GM12878 (cell line): ENCODE results near the gene PTPRJ. TPM values are rescaled to one million over a fixed set of nuclear protein-coding genes. Genes with fewer than 3 reads are reported as not detected.

Experiments used
- ATAC-seq: fragments of 200-7000 bp; cut with Tn5 transposase; 3 replicates; pipeline ENCODE4 v1.9.1; 2020; ENCODE audit warnings: mild to moderate bottlenecking, moderate library complexity
- BruUV-seq: library from RNA; stranded (reverse); fragments of 400-500 nt; replicated peaks from 2 replicates; lab custom pipeline; 2021; lab: Mats Ljungman, UMichigan
- CTCF ChIA-PET: fragments of 300-600 bp; sonication (Branson Sonifier 250); formaldehyde crosslinking; extraction: SDS; loops from one replicate; lab custom pipeline; 2021; ENCODE audit warnings: inconsistent platforms; lab: Yijun Ruan, JAX
- POLR2A ChIA-PET: fragments of 350-600 bp; formaldehyde crosslinking; extraction: SDS; loops from one replicate; lab custom pipeline; 2021; ENCODE audit warnings: inconsistent platforms; lab: Charles Lee
- RAD21 ChIA-PET: fragments of 300-600 bp; sonication (Branson Sonifier 250); formaldehyde crosslinking; loops from one replicate; lab custom pipeline; 2023; ENCODE audit warnings: antibody characterized with exemption; ENCODE audit not compliant: unreplicated experiment; lab: Charles Lee
- SMC1A ChIA-PET: fragments of 300-600 bp; sonication (Branson Sonifier 250); formaldehyde crosslinking; loops from one replicate; lab custom pipeline; 2023; ENCODE audit not compliant: unreplicated experiment, uncharacterized antibody; lab: Charles Lee
- DNase-seq: peaks from one replicate; pipeline ENCODE4 v3.0.0-alpha.2; 2011; ENCODE audit warnings: low read depth, low spot score
- FAIRE-seq: peaks from 3 replicates; lab custom pipeline; 2011; peaks lifted over from hg19 to GRCh38; lab: Jason Lieb, UNC
- H2AFZ ChIP-seq: 2 replicates; pipeline ENCODE4 v1.6.0; 2011; ENCODE audit warnings: low read depth, low read length, control low read depth; ENCODE audit not compliant: control insufficient read depth
- H3K27ac ChIP-seq: 2 replicates; pipeline ENCODE4 v1.5.1; 2011; ENCODE audit warnings: control low read depth; ENCODE audit not compliant: control insufficient read depth, insufficient read depth
- H3K27me3 ChIP-seq, 2 experiments: replicated peaks in 1 of 2; 2 replicates each; pipeline versions ENCODE4 v1.6.0 to v1.6.1; 2011; ENCODE audit warnings: low read length in 1 of 2; ENCODE audit not compliant: control insufficient read depth in 2 of 2, insufficient read depth in 2 of 2
- H3K36me3 ChIP-seq, 2 experiments: 2 replicates each; pipeline ENCODE4 v1.5.1; 2011; ENCODE audit warnings: low read length in 1 of 2; ENCODE audit not compliant: control insufficient read depth in 2 of 2, insufficient read depth in 2 of 2
- H3K4me1 ChIP-seq: 2 replicates; pipeline ENCODE4 v1.6.1; 2011; ENCODE audit warnings: mild to moderate bottlenecking, low read length, moderate library complexity, mixed read lengths; ENCODE audit not compliant: control insufficient read depth, insufficient read depth
- H3K4me2 ChIP-seq: 2 replicates; pipeline ENCODE4 v1.6.0; 2011; ENCODE audit warnings: control low read depth; ENCODE audit not compliant: control insufficient read depth, insufficient read depth
- H3K4me3 ChIP-seq: fragments of 200-600 bp; sonication (generic); 2 replicates; pipeline ENCODE4 v1.5.1; 2016
- H3K79me2 ChIP-seq: 2 replicates; pipeline ENCODE4 v1.6.0; 2011; ENCODE audit warnings: low read length; ENCODE audit not compliant: control insufficient read depth, insufficient read depth
- H3K9ac ChIP-seq: 2 replicates; pipeline ENCODE4 v1.8.0; 2011; ENCODE audit warnings: low read length, control low read depth, mixed read lengths; ENCODE audit not compliant: control insufficient read depth, insufficient read depth
- H3K9me3 ChIP-seq: replicated peaks from 3 replicates; pipeline ENCODE4 v1.5.1; 2011; ENCODE audit warnings: mild to moderate bottlenecking, low read length; ENCODE audit not compliant: control insufficient read depth, insufficient read depth
- H4K20me1 ChIP-seq: 2 replicates; pipeline ENCODE4 v1.6.0; 2011; ENCODE audit not compliant: control insufficient read depth, insufficient read depth
- HSF1 ChIP-seq: fragments of 150-350 bp; IDR thresholded peaks from 2 replicates; pipeline ENCODE4 v1.6.1; 2014; ENCODE audit warnings: mild to moderate bottlenecking, low read depth, low read length
- IRF5 ChIP-seq: fragments of 450-650 bp; IDR thresholded peaks from 2 replicates; pipeline ENCODE4 v1.6.1; 2017; ENCODE audit warnings: borderline replicate concordance
- REST ChIP-seq: IDR thresholded peaks from 2 replicates; pipeline ENCODE4 v1.6.1; 2012; ENCODE audit warnings: mild to moderate bottlenecking, low read depth, low read length
- ZNF687 ChIP-seq: fragments of 450-650 bp; IDR thresholded peaks from 2 replicates; pipeline ENCODE4 v1.6.1; 2017; ENCODE audit warnings: mild to moderate bottlenecking, moderate library complexity
- WGBS: methylation state at CpG from one replicate; pipeline ENCODE4 v1.1.6; 2016; ENCODE audit warnings: low lambda C conversion rate; ENCODE audit not compliant: insufficient replicate concordance, insufficient coverage; ENCODE audit errors: missing lambda C conversion rate; 5-methylcytosine and 5-hydroxymethylcytosine counted together
- in situ Hi-C: fragments of 300-500 bp; cut with MboI; formaldehyde crosslinking; loops from 9 replicates; pipeline ENCODE4 v1.14.3; 2018; ENCODE audit warnings: mixed read lengths
- intact Hi-C: fragments of 100-400 bp; cut with micrococcal nuclease; formaldehyde crosslinking; loops from one replicate; pipeline ENCODE4 v1.14.2; 2022; ENCODE audit not compliant: unreplicated experiment
- polyA plus RNA-seq, 11 experiments: library from polyadenylated mRNA; depleted of rRNA in 4 of 11; unstranded in 6 of 11; stranded (reverse) in 5 of 11; fragments of >200 nt; fragmentation: Nextera tagmentation in 4 of 11; fragmentation: Illumina TruSeq in 1 of 11; extraction: Ambion mirVana in 4 of 11; extraction: Trizol in 1 of 11; gene quantifications; 1 replicate in 1 of 11; 2 replicates in 10 of 11; pipeline versions ENCODE4 v1.2.1 to v1.2.3, GENCODE V29; 2011 to 2016; ENCODE audit warnings: inconsistent platforms in 2 of 11, missing spikeins in 2 of 11, low read depth in 1 of 11
- total RNA-seq, 4 experiments: library from RNA; depleted of rRNA in 3 of 4; stranded (reverse); fragments of >200 nt in 3 of 4; fragmentation: Illumina TruSeq in 1 of 4; extraction: Trizol in 1 of 4; gene quantifications; 2 replicates each; pipeline versions ENCODE4 v1.2.1 to v1.2.3, GENCODE V29; 2013 to 2021

The PTPRJ gene
- total and polyA plus RNA-seq, 10 of the 15 experiments (the other 5 are each of a cell fraction or from before 2014, with no cell fraction given), result 0.22 to 22.4 (median 7.4) TPM

- RAD21 ChIA-PET, result no interaction called here
- H3K4me3 ChIP-seq, result no peak overlapping the region
- WGBS, result 65% methylated on average over 22 of the region's 22 CpGs
- no peaks in the 10 kb centered on the region; a peak in 1 of 4 replicates for H3K27me3 ChIP-seq
- FAIRE-seq (no peak), ATAC-seq (no peak), DNase-seq (no peak)
- SMC1A ChIA-PET, result no interaction called here
- H3K79me2 ChIP-seq, result no peaks in the 10 kb centered on the region
- POLR2A ChIA-PET, result no interaction called here
- peaks cover 10% of the 10 kb centered on the region for H3K4me1 ChIP-seq
- intact Hi-C loops, result no loop called here
- no peak for TF ChIP-seq HSF1
- TF ChIP-seq ZNF687, result no peak
- TF ChIP-seq IRF5, result no peak
- no peak for TF ChIP-seq REST
- peaks cover 0 to 26% of the 10 kb centered on the region in 2 experiments; a peak in 1 of 4 replicates for H3K36me3 ChIP-seq
- H2AFZ ChIP-seq, result no peak overlapping the region
- in situ Hi-C loops, result no loop called here
- H3K4me2 ChIP-seq, result no peak overlapping the region
- CTCF ChIA-PET, result no interaction called here
- no peak overlapping the region for H3K27ac ChIP-seq
- no peak overlapping the region for H3K9ac ChIP-seq
- no peaks in the 10 kb centered on the region for H4K20me1 ChIP-seq
- H3K9me3 ChIP-seq, result no peaks in the 10 kb centered on the region
- BruUV-seq, result no TSS peak
These were observed 147.3 kb downstream of the PTPRJ start for GRCh38 chr11:48127521-48128183.
